Endothelial cell of umbilical vein (primary cell): Measurements from ENCODE around the gene SCUBE3. TPM values are rescaled to one million over a fixed set of nuclear protein-coding genes. Genes with fewer than 3 reads are reported as not detected.

ENCODE experiments used
- BruUV-seq: library from RNA; stranded (reverse); fragments of 400-500 nt; replicated peaks from 2 replicates; lab custom pipeline; 2021; lab: Mats Ljungman, UMichigan
- CTCF ChIA-PET: fragments of 300-600, 350-600 bp; sonication (Branson Sonifier 250); formaldehyde crosslinking; loops from one replicate; lab custom pipeline; 2021; ENCODE audit warnings: antibody characterized with exemption, inconsistent platforms; lab: Charles Lee
- POLR2A ChIA-PET: fragments of 300-600, 350-600 bp; sonication (Branson Sonifier 250); formaldehyde crosslinking; loops from one replicate; lab custom pipeline; 2021; ENCODE audit warnings: antibody characterized with exemption, inconsistent platforms; lab: Charles Lee
- DNase-seq: peaks from one replicate; pipeline ENCODE4 v3.0.0-alpha.2; 2011; ENCODE audit warnings: low read depth, low spot score
- FAIRE-seq: peaks from 2 replicates; lab custom pipeline; 2011; peaks lifted over from hg19 to GRCh38; lab: Jason Lieb, UNC
- H2AFZ ChIP-seq: 2 replicates; pipeline ENCODE4 v1.6.0; 2012; ENCODE audit warnings: low read depth, low read length, control low read depth, inconsistent platforms
- H3K27ac ChIP-seq: 2 replicates; pipeline ENCODE4 v1.5.1; 2011; ENCODE audit warnings: low read depth, mild to moderate bottlenecking, control low read depth, low read length, moderate library complexity; ENCODE audit not compliant: insufficient read depth
- H3K27me3 ChIP-seq, 2 experiments: 2 replicates each; pipeline versions ENCODE4 v1.6.0 to v1.6.1; 2011; ENCODE audit warnings: low read length in 2 of 2, mixed read lengths in 1 of 2; ENCODE audit not compliant: control insufficient read depth in 2 of 2, insufficient read depth in 2 of 2
- H3K36me3 ChIP-seq, 2 experiments: 2 replicates in 1 of 2; 3 replicates in 1 of 2; pipeline ENCODE4 v1.5.1; 2011; ENCODE audit warnings: low read length in 2 of 2, mild to moderate bottlenecking in 1 of 2, moderate library complexity in 1 of 2; ENCODE audit not compliant: control insufficient read depth in 2 of 2, insufficient read depth in 2 of 2; ENCODE audit errors: extremely low read depth in 1 of 2
- H3K4me1 ChIP-seq: 3 replicates; pipeline ENCODE4 v1.5.1; 2011; ENCODE audit warnings: mild to moderate bottlenecking, low read length; ENCODE audit not compliant: control insufficient read depth, insufficient read depth; ENCODE audit errors: extremely low read depth
- H3K4me2 ChIP-seq: 2 replicates; pipeline ENCODE4 v1.6.1; 2011; ENCODE audit warnings: low read length, control low read depth, mixed read lengths; ENCODE audit not compliant: insufficient read depth
- H3K4me3 ChIP-seq, 3 experiments: fragments of 200-600 bp in 1 of 3; sonication (generic), shearing (Covaris generic) in 1 of 3; replicated peaks in 1 of 3; 2 replicates each; pipeline ENCODE4 v1.5.1; 2011 to 2016; ENCODE audit warnings: control low read depth in 3 of 3, low read length in 3 of 3, mild to moderate bottlenecking in 2 of 3, inconsistent platforms in 1 of 3, low read depth in 1 of 3, moderate library complexity in 1 of 3; ENCODE audit not compliant: insufficient read depth in 1 of 3
- H3K79me2 ChIP-seq: 2 replicates; pipeline ENCODE4 v1.6.0; 2012; ENCODE audit warnings: low read length, inconsistent platforms; ENCODE audit not compliant: control insufficient read depth, insufficient read depth
- H3K9ac ChIP-seq: replicated peaks from 2 replicates; pipeline ENCODE3; 2011; ENCODE audit warnings: low read length, control low read depth; ENCODE audit not compliant: insufficient read depth; ENCODE audit errors: extremely low read depth
- H3K9me1 ChIP-seq: replicated peaks from 3 replicates; pipeline ENCODE4 v1.6.0; 2011; ENCODE audit warnings: mild to moderate bottlenecking, low read length; ENCODE audit not compliant: control insufficient read depth, insufficient read depth; ENCODE audit errors: extremely low read depth
- H3K9me3 ChIP-seq: replicated peaks from 2 replicates; pipeline ENCODE4 v1.5.1; 2012; ENCODE audit warnings: low read length, inconsistent platforms; ENCODE audit not compliant: control insufficient read depth, insufficient read depth
- H4K20me1 ChIP-seq: replicated peaks from 2 replicates; pipeline ENCODE3; 2011; ENCODE audit warnings: mild to moderate bottlenecking, low read length; ENCODE audit not compliant: control insufficient read depth, insufficient read depth; ENCODE audit errors: extremely low read depth
- EZH2 ChIP-seq: IDR thresholded peaks from 2 replicates; pipeline ENCODE4 v1.6.1; 2012; ENCODE audit warnings: borderline replicate concordance, low read depth, mild to moderate bottlenecking, moderate library complexity, low read length, inconsistent platforms; ENCODE audit not compliant: severe bottlenecking
- FOS ChIP-seq: IDR thresholded peaks from 2 replicates; pipeline ENCODE4 v1.6.1; 2011; ENCODE audit warnings: mild to moderate bottlenecking, low read length, moderate library complexity, borderline replicate concordance; ENCODE audit not compliant: insufficient read depth
- GATA2 ChIP-seq: IDR thresholded peaks from 2 replicates; pipeline ENCODE4 v1.7.0; 2011; ENCODE audit warnings: low read depth, mild to moderate bottlenecking, moderate library complexity, mixed read lengths, low read length; ENCODE audit not compliant: insufficient read length, insufficient read depth
- JUN ChIP-seq: IDR thresholded peaks from 2 replicates; pipeline ENCODE4 v1.6.1; 2011; ENCODE audit warnings: borderline replicate concordance, low read depth; ENCODE audit not compliant: insufficient read length, insufficient read depth
- MYC ChIP-seq: IDR thresholded peaks from one replicate; pipeline ENCODE4 v1.6.1; 2011; ENCODE audit warnings: mild to moderate bottlenecking, low read depth, low read length
- POLR2A ChIP-seq: IDR thresholded peaks from 2 replicates; pipeline ENCODE4 v1.6.1; 2012; ENCODE audit warnings: low read depth, mild to moderate bottlenecking, control low read depth, low read length
- POLR2AphosphoS5 ChIP-seq: IDR thresholded peaks from 2 replicates; pipeline ENCODE4 v1.6.1; 2012; ENCODE audit warnings: low read depth, mild to moderate bottlenecking, control low read depth, low read length, moderate library complexity; ENCODE audit not compliant: insufficient read depth
- dilution Hi-C: fragments of 300-500 bp; cut with MboI; formaldehyde crosslinking; loops from one replicate; pipeline ENCODE4 v1.15.0; 2019; ENCODE audit warnings: low sequenced_read_pairs; ENCODE audit not compliant: extremely low pct_ligation_motif_present
- intact Hi-C: fragments of 100-400 bp; cut with micrococcal nuclease; formaldehyde crosslinking; loops from one replicate; pipeline ENCODE4 v1.10.0; 2022
- polyA plus RNA-seq, 4 experiments: library from polyadenylated mRNA; depleted of rRNA in 3 of 4; stranded (reverse) in 3 of 4; unstranded in 1 of 4; fragments of >200 nt; gene quantifications; 2 replicates each; pipeline versions ENCODE4 v1.2.1 to v1.2.3, GENCODE V29; 2011 to 2012; ENCODE audit warnings: missing spikeins in 1 of 4
- total RNA-seq: library from RNA; stranded (reverse); gene quantifications from 2 replicates; pipeline ENCODE4 v1.2.3, GENCODE V29; 2021
- TF ChIP-seq, protein P1 (sequence below): IDR thresholded peaks from 2 replicates; pipeline ENCODE4 v1.6.1; 2011; ENCODE audit not compliant: insufficient read depth, insufficient read length
- TF ChIP-seq, protein P2 (sequence below), 2 donors: IDR thresholded peaks; 1 replicate in 1 of 2; 2 replicates in 1 of 2; pipeline ENCODE4 v1.5.1; 2011; ENCODE audit warnings: low read length in 2 of 2, mild to moderate bottlenecking in 2 of 2, moderate library complexity in 2 of 2, control low read depth in 1 of 2, inconsistent platforms in 1 of 2, low read depth in 1 of 2; ENCODE audit not compliant: insufficient read depth in 1 of 2; ENCODE audit errors: extremely low read depth in 1 of 2

The SCUBE3 gene
- total and polyA plus RNA-seq, 2 donors (not counting 3 experiments of a cell fraction or from before 2014, with no cell fraction given): 1.1 to 1.5 TPM

DNA sequence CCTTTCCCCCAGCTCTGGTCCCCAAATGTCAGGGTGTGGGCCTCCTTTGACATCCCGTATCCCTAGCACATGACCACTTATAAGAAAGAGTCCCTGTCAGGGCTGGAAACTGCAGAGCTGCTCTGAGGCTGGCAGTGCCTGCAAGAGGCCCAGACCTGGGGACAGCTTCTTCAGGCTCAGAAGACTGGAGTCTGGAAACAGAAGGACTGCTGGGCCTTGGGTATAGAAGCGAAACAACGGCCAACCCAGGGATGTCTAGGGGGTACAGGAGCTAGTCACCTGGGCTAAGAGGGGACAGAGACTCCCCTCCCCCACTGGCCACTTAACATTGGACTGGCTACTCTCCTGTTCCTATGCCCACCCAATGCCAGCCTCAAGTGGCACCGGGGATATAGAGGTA, 4.7 kb downstream of the SCUBE3 start:
- TF ChIP-seq EZH2: no peak
- dilution Hi-C loops (no loop called here), intact Hi-C loops (loop anchor here (5.0 kb wide), 1 partner anchor 39 kb away; the partner anchor contains the start of gene ZNF76)
- H3K9me1 ChIP-seq: no peaks in the 10 kb centered on the region
- BruUV-seq: no TSS peak
- ChIA-PET CTCF (interaction anchor here (2.2 to 3.3 kb wide), 3 partner anchors 12 to 22 kb away, joined by 6 to 29 read pairs (median 29); no protein-coding TSS in a partner anchor), POLR2A (interaction anchor here (1.3 kb wide), 1 partner anchor 12 kb away, joined by 3 read pairs; no protein-coding TSS in a partner anchor)
- no peak overlapping the region for H3K27ac ChIP-seq
- H3K79me2 ChIP-seq: no peaks in the 10 kb centered on the region
- no peak for DNase-seq
- no peaks in the 10 kb centered on the region for H3K9me3 ChIP-seq
- peaks cover 17 to 18% of the 10 kb centered on the region in 2 experiments for H3K27me3 ChIP-seq
- H3K9ac ChIP-seq: no peak overlapping the region
- no peaks in the 10 kb centered on the region for H3K36me3 ChIP-seq
- no peak for FAIRE-seq
- H3K4me3 ChIP-seq: no peak overlapping the region
- no peak overlapping the region for H3K4me2 ChIP-seq
- no peaks in the 10 kb centered on the region for H4K20me1 ChIP-seq
- H2AFZ ChIP-seq: no peak overlapping the region
- peaks cover 5% of the 10 kb centered on the region for H3K4me1 ChIP-seq

DNA sequence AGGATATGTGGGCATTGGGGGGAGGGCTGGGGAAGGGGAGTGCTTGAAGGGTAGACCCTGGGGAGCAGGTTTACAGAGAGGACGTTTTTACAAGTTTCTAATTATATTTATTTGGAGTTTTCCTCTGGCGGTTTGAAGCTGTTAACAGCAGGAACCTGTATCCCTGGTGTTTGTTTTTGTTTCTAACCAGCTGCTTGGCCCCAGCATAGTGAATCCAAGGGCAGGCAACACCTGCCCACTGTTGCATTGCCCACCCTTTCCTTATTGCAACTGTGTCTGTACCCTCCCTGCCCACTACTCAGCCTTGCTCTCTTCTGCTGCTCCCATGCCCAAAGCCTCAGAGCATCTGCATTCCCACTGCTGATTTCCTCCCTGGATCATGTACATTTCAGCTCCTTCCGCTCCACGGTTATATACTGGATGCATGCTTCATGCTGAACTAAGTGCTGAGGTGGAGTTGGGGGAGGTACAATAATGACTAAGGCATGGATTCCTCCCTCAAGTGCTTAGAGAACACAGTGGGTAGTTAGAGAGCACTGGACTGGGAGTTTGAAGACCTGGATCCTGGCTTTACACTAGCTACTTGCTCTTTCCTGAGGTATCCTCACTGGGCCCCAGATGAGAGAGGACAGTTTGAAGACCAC, 6.0 kb downstream of the SCUBE3 start:
- BruUV-seq: no TSS peak
- no peaks in the 10 kb centered on the region for H3K36me3 ChIP-seq
- TF ChIP-seq JUN (no peak), FOS (no peak), GATA2 (no peak), POLR2AphosphoS5 (no peak), MYC (no peak), POLR2A (no peak), EZH2 (no peak)
- TF ChIP-seq, protein P1, sequence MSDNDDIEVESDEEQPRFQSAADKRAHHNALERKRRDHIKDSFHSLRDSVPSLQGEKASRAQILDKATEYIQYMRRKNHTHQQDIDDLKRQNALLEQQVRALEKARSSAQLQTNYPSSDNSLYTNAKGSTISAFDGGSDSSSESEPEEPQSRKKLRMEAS: no peak
- TF ChIP-seq, protein P2, sequence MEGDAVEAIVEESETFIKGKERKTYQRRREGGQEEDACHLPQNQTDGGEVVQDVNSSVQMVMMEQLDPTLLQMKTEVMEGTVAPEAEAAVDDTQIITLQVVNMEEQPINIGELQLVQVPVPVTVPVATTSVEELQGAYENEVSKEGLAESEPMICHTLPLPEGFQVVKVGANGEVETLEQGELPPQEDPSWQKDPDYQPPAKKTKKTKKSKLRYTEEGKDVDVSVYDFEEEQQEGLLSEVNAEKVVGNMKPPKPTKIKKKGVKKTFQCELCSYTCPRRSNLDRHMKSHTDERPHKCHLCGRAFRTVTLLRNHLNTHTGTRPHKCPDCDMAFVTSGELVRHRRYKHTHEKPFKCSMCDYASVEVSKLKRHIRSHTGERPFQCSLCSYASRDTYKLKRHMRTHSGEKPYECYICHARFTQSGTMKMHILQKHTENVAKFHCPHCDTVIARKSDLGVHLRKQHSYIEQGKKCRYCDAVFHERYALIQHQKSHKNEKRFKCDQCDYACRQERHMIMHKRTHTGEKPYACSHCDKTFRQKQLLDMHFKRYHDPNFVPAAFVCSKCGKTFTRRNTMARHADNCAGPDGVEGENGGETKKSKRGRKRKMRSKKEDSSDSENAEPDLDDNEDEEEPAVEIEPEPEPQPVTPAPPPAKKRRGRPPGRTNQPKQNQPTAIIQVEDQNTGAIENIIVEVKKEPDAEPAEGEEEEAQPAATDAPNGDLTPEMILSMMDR (IDR thresholded peaks at IDR 0.05; ENCODE audit: extremely low read depth in 1 of 2, insufficient read depth in 1 of 2, low read depth in 1 of 2, low read length in 2 of 2): no peak
- no peaks in the 10 kb centered on the region for H4K20me1 ChIP-seq
- no peak for FAIRE-seq
- peaks cover 10 to 17% of the 10 kb centered on the region in 2 experiments for H3K27me3 ChIP-seq
- H3K9me1 ChIP-seq: no peaks in the 10 kb centered on the region
- ChIA-PET POLR2A (no interaction called here), CTCF (interaction anchor here (0.9 to 3.3 kb wide), 5 partner anchors 11 to 233 kb away, joined by 3 to 29 read pairs (median 6); no protein-coding TSS in a partner anchor)
- no peak overlapping the region for H3K27ac ChIP-seq
- intact Hi-C loops: loop anchor here (5.0 kb wide), 1 partner anchor 37 kb away; the partner anchor contains the start of gene ZNF76
- no peak overlapping the region for H3K9ac ChIP-seq
- no peak overlapping the region for H3K4me3 ChIP-seq
- H3K4me1 ChIP-seq: peaks cover 2% of the 10 kb centered on the region
- DNase-seq: no peak
- H3K4me2 ChIP-seq: no peak overlapping the region
- no peaks in the 10 kb centered on the region for H3K79me2 ChIP-seq
- dilution Hi-C loops: no loop called here
- H3K9me3 ChIP-seq: no peaks in the 10 kb centered on the region
- H2AFZ ChIP-seq: no peak overlapping the region
